Measurements from ENCODE around the gene TRERF1. TPM values are rescaled to one million over a fixed set of nuclear protein-coding genes. Genes with fewer than 3 reads are reported as not detected.

TRERF1 gene
- total and polyA plus RNA-seq, 2 of the 8 experiments (the other 6 are each of a cell fraction or from before 2014, with no cell fraction given) = 10.8 to 21.5 TPM

DNA sequence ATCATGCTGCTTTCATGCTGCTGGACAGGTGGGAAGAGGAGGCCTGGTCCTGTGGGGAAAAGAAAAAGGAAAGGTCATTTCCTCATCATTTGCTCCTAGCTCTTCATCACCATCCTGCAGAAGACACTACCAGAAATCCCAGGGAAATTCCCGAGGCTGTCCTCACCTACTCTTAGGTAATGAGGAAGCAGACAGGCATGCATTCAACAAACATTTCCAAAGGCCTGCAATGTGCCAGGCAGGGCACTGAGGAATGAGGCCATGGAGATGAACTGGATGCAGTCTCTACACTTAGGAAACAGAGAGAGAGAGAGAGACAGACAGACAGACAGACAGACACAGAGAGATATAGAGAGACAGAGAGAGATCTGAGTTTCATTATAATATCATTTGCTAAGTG, 151.0 kb downstream of the TRERF1 start:
- Histone ChIP-seq H3K18ac (ENCODE audit: extremely low read depth, low read length) (no peak overlapping the region), H4K5ac (ENCODE audit: insufficient read length, low read depth, low read length) (no peak overlapping the region), H4K20me1 (replicated peaks in 1 of 2; ENCODE audit: control insufficient read depth in 1 of 2, insufficient read depth in 2 of 2, low read length in 2 of 2) (peaks cover 2 to 3% of the 10 kb centered on the region in 2 experiments), H3K4me1 (replicated peaks in 1 of 4; ENCODE audit: control insufficient read depth in 3 of 4, insufficient read depth in 4 of 4, low read length in 3 of 4) (peaks cover 0 to 11% (median 3%) of the 10 kb centered on the region in 4 experiments; a peak in 4 of 7 replicates), H3K4me3 (ENCODE audit: extremely low read depth in 1 of 4, insufficient read depth in 2 of 4, low read depth in 3 of 4, low read length in 4 of 4) (no peak overlapping the region), H3K14ac (ENCODE audit: insufficient read length) (no peak overlapping the region), H3K9ac (replicated peaks in 1 of 4; ENCODE audit: extremely low read depth in 1 of 4, low read depth in 3 of 4, low read length in 3 of 4) (no peak overlapping the region), H2BK5ac (ENCODE audit: low read depth, low read length) (no peak overlapping the region), H3K4me2 (ENCODE audit: insufficient read depth in 1 of 2, low read depth in 2 of 2, low read length in 2 of 2) (no peak overlapping the region), H2BK15ac (ENCODE audit: low read length) (no peak overlapping the region), H3K27me3 (replicated peaks in 1 of 4; ENCODE audit: control insufficient read depth in 3 of 4, extremely low read depth in 1 of 4, insufficient read depth in 3 of 4, low read length in 3 of 4) (no peaks in the 10 kb centered on the region), H2BK20ac (ENCODE audit: low read length) (no peak overlapping the region), H2AFZ (ENCODE audit: low read length) (no peak overlapping the region), H3K23me2 (ENCODE audit: low read depth, low read length) (no peaks in the 10 kb centered on the region), H2AK5ac (ENCODE audit: low read depth, low read length) (no peak overlapping the region), H2BK12ac (ENCODE audit: low read depth, low read length) (no peak overlapping the region), H3K27ac (ENCODE audit: low read depth, low read length) (no peak overlapping the region), H4K91ac (replicated peaks; ENCODE audit: insufficient read length, low read length) (no peak overlapping the region), H3K56ac (replicated peaks; ENCODE audit: insufficient read length, low read depth, low read length) (no peak overlapping the region), H3K4ac (replicated peaks; ENCODE audit: insufficient read length, low read depth, low read length) (no peak overlapping the region), H3K9me3 (ENCODE audit: insufficient read depth in 2 of 2, low read depth in 1 of 2, low read length in 1 of 2) (no peaks in the 10 kb centered on the region), H2BK120ac (replicated peaks; ENCODE audit: low read depth, low read length) (no peak overlapping the region), H3K36me3 (ENCODE audit: control insufficient read depth in 2 of 4, insufficient read depth in 4 of 4, low read length in 3 of 4) (peaks cover 3 to 12% (median 4%) of the 10 kb centered on the region in 4 experiments; a peak in 4 of 8 replicates), H3K79me2 (ENCODE audit: control insufficient read depth in 1 of 2, insufficient read depth in 2 of 2, low read length in 2 of 2) (peaks cover 0 to 38% of the 10 kb centered on the region in 2 experiments; a peak in 2 of 4 replicates), H3K79me1 (ENCODE audit: low read depth, low read length) (no peaks in the 10 kb centered on the region; the same call in none of the 2 replicates), H3K23ac (ENCODE audit: insufficient read length) (no peak overlapping the region), H4K8ac (ENCODE audit: extremely low read depth, insufficient read depth, low read length) (no peak overlapping the region)
- ChIA-PET CTCF (ENCODE audit: partially characterized antibody) (interaction anchor here (0.6 to 7.1 kb wide), 4 partner anchors 9 to 1196 kb away, joined by 3 to 39 read pairs (median 5); no protein-coding TSS in a partner anchor), POLR2A (ENCODE audit: partially characterized antibody) (interaction anchor here (1.1 kb wide), 1 partner anchor 152 kb away, joined by 3 read pairs; no protein-coding TSS in a partner anchor)
- no peak for TF ChIP-seq TBP (IDR thresholded peaks at IDR 0.05; ENCODE audit: low read depth, low read length)
- no peak for TF ChIP-seq RAD21 (IDR thresholded peaks at IDR 0.05 in 1 of 2, conservative IDR thresholded peaks at IDR 0.05 in 1 of 2; ENCODE audit: low read depth in 2 of 2, low read length in 2 of 2)
- no peak for DNase-seq (ENCODE audit: low read depth in 1 of 2, low spot score in 2 of 2)
- WGBS, 2 experiments (ENCODE audit: extremely low coverage in 1 of 2, insufficient coverage in 1 of 2, insufficient read length in 1 of 2, insufficient replicate concordance in 2 of 2, low coverage in 1 of 2, low lambda C conversion rate in 2 of 2, missing lambda C conversion rate in 1 of 2) = 87% methylated on average over 1 of the region's 1 CpG; no CpG with 5 or more reads in 1 of the 2 experiments
- no peak for FAIRE-seq

All from H1 (cell line).